Right cardiac atrium (tissue), 5 donors: Measurements from ENCODE around the gene PXDN. TPM values are rescaled to one million over a fixed set of nuclear protein-coding genes. Genes with fewer than 3 reads are reported as not detected.
"Not testable (repeated sequence)": the region's sequence is repeated elsewhere in the genome, so short reads cannot be mapped to it uniquely, and the experiment has no call there.

Experiments used
- ATAC-seq, 2 donors: fragments of 200-7000 bp; cut with Tn5 transposase; one replicate each; pipeline versions ENCODE4 v1.8.0 to v1.9.1; 2020; ENCODE audit warnings: moderate library complexity in 2 of 2, mild to moderate bottlenecking in 1 of 2
- DNase-seq, 3 donors: peaks; one replicate each; pipeline ENCODE4 v3.0.0-alpha.2; 2020
- H3K27ac ChIP-seq: one replicate; pipeline ENCODE4 v1.5.1; 2013; ENCODE audit warnings: mild to moderate bottlenecking, low read length, control low read depth, moderate library complexity
- H3K27me3 ChIP-seq: one replicate; pipeline ENCODE4 v1.6.1; 2013; ENCODE audit not compliant: control insufficient read depth, insufficient read depth
- H3K4me1 ChIP-seq: one replicate; pipeline ENCODE4 v1.6.1; 2013; ENCODE audit warnings: low read length; ENCODE audit not compliant: control insufficient read depth, insufficient read depth
- H3K4me3 ChIP-seq: one replicate; pipeline ENCODE4 v1.5.1; 2013; ENCODE audit warnings: low read length, control low read depth
- H3K9me3 ChIP-seq: one replicate; pipeline ENCODE4 v1.6.1; 2013; ENCODE audit warnings: low read length; ENCODE audit not compliant: control insufficient read depth
- WGBS: extraction: QIAGEN DNeasy Blood & Tissue Kit; methylation state at CpG from one replicate; pipeline ENCODE4 v1.1.7; 2013; 5-methylcytosine and 5-hydroxymethylcytosine counted together
- intact Hi-C, 4 donors: fragments of 100-400 bp; cut with DNase I; formaldehyde crosslinking; loops; one replicate each; pipeline versions ENCODE4 v1.11.0 to v1.14.0; 2022 to 2023
- polyA plus RNA-seq: library from polyadenylated mRNA; stranded (reverse); fragments of 200-250 nt; gene quantifications from one replicate; pipeline ENCODE4 v1.2.3, GENCODE V29; 2013
- total RNA-seq, 4 donors: library from RNA; stranded (reverse); fragmentation: NEBNext Ultra II Directional; extraction: Animal tissue kit (Norgen Biotek cat#: 25700); gene quantifications; one replicate each; pipeline ENCODE4 v1.2.1, GENCODE V29; 2021
- donor health status: healthy with polysubstance abuse.
- donor health status: DM: no; HTN: yes; CAD: no.
- donor health status: DM: no; HTN: no; CAD: no.
- donor health status: DM: no; HTN: yes; CAD: no; lungs with severe emphysema.
- donor health status: DM: yes; HTN: yes; CAD: no.

Gene PXDN
- total and polyA plus RNA-seq, 5 donors, result 7.6 to 40.7 (median 18.7) TPM

GRCh38 chr2:1627628-1628381 is 116.5 kb downstream of the PXDN start:
- Histone ChIP-seq H3K4me3 (no peak overlapping the region), H3K9me3 (no peaks in the 10 kb centered on the region), H3K4me1 (no peaks in the 10 kb centered on the region), H3K27me3 (no peaks in the 10 kb centered on the region), H3K27ac (no peak overlapping the region)
- intact Hi-C loops, result no loop called here
- no peak for DNase-seq
- no peak for ATAC-seq
- WGBS, result 85% methylated on average over 9 of the region's 9 CpGs

GRCh38 chr2:1626271-1626681 is 118.0 kb downstream of the PXDN start:
- Histone ChIP-seq H3K27ac (no peak overlapping the region), H3K4me1 (no peaks in the 10 kb centered on the region), H3K27me3 (no peaks in the 10 kb centered on the region), H3K4me3 (no peak overlapping the region), H3K9me3 (no peaks in the 10 kb centered on the region)
- intact Hi-C loops, result no loop called here
- no peak for ATAC-seq
- DNase-seq, result no peak
- 70% methylated on average over 8 of the region's 8 CpGs for WGBS

- no peaks in the 10 kb centered on the region for H3K27me3 ChIP-seq
- no peak overlapping the region for H3K4me3 ChIP-seq
- 54% methylated on average over 20 of the region's 20 CpGs for WGBS
- no peak overlapping the region for H3K27ac ChIP-seq
- intact Hi-C loops, result no loop called here
- DNase-seq (no peak), ATAC-seq (peak in 1 of 2 donors; percentile 23)
- no peaks in the 10 kb centered on the region for H3K4me1 ChIP-seq
- H3K9me3 ChIP-seq, result no peaks in the 10 kb centered on the region
These were observed 118.9 kb downstream of the PXDN start for GRCh38 chr2:1625281-1626001.

GRCh38 chr2:1623906-1624445 is 120.3 kb downstream of the PXDN start:
- Histone ChIP-seq H3K27me3 (no peaks in the 10 kb centered on the region), H3K4me3 (no peak overlapping the region), H3K9me3 (no peaks in the 10 kb centered on the region), H3K27ac (no peak overlapping the region), H3K4me1 (no peaks in the 10 kb centered on the region)
- ATAC-seq (no peak), DNase-seq (no peak)
- intact Hi-C loops, result no loop called here
- 93% methylated on average over 16 of the region's 16 CpGs for WGBS

GRCh38 chr2:1622521-1623200 is 121.7 kb downstream of the PXDN start:
- ATAC-seq, result no peak
- DNase-seq, result no peak
- 84% methylated on average over 11 of the region's 11 CpGs for WGBS

GRCh38 chr2:1621976-1622375 is 122.3 kb downstream of the PXDN start:
- H3K4me1 ChIP-seq, intact Hi-C loops, DNase-seq, ATAC-seq, H3K9me3 ChIP-seq, H3K4me3 ChIP-seq, H3K27ac ChIP-seq, H3K27me3 ChIP-seq: not testable (repeated sequence)
- 58% methylated on average over 3 of the region's 3 CpGs for WGBS

More at GRCh38 chr2:1622521-1623200, 121.7 kb downstream of the PXDN start:
- Histone ChIP-seq H3K27me3 (no peaks in the 10 kb centered on the region), H3K4me1 (no peaks in the 10 kb centered on the region), H3K9me3 (no peaks in the 10 kb centered on the region), H3K27ac (no peak overlapping the region), H3K4me3 (no peak overlapping the region)
- intact Hi-C loops, result no loop called here

GRCh38 chr2:1621501-1621900 is 122.8 kb downstream of the PXDN start:
- WGBS, result 97% methylated on average over 13 of the region's 13 CpGs
- ATAC-seq, result no peak

GRCh38 chr2:1621041-1621440 is 123.3 kb downstream of the PXDN start:
- no peak for DNase-seq
- H3K27ac ChIP-seq, result no peak overlapping the region
- H3K27me3 ChIP-seq, result no peaks in the 10 kb centered on the region
- no peaks in the 10 kb centered on the region for H3K9me3 ChIP-seq
- no peak for ATAC-seq
- WGBS, result 89% methylated on average over 11 of the region's 11 CpGs
- H3K4me1 ChIP-seq, result no peaks in the 10 kb centered on the region
- no peak overlapping the region for H3K4me3 ChIP-seq
- intact Hi-C loops, result no loop called here

More at GRCh38 chr2:1621501-1621900, 122.8 kb downstream of the PXDN start:
- intact Hi-C loops, result no loop called here
- DNase-seq, result no peak
- Histone ChIP-seq H3K27ac (no peak overlapping the region), H3K4me3 (no peak overlapping the region), H3K9me3 (no peaks in the 10 kb centered on the region), H3K27me3 (no peaks in the 10 kb centered on the region), H3K4me1 (no peaks in the 10 kb centered on the region)

GRCh38 chr2:1620081-1620480 is 124.2 kb downstream of the PXDN start:
- Histone ChIP-seq H3K9me3 (no peaks in the 10 kb centered on the region), H3K27ac (no peak overlapping the region), H3K4me1 (no peaks in the 10 kb centered on the region), H3K27me3 (no peaks in the 10 kb centered on the region), H3K4me3 (no peak overlapping the region)
- ATAC-seq (no peak), DNase-seq (no peak)
- 85% methylated on average over 11 of the region's 11 CpGs for WGBS
- intact Hi-C loops, result no loop called here

- no peaks in the 10 kb centered on the region for H3K4me1 ChIP-seq
- no peaks in the 10 kb centered on the region for H3K9me3 ChIP-seq
- H3K4me3 ChIP-seq, result no peak overlapping the region
- WGBS, result 63% methylated on average over 9 of the region's 10 CpGs
- intact Hi-C loops, result no loop called here
- no peaks in the 10 kb centered on the region for H3K27me3 ChIP-seq
- no peak for ATAC-seq
- no peak overlapping the region for H3K27ac ChIP-seq
- DNase-seq, result no peak
These were observed 124.8 kb downstream of the PXDN start for GRCh38 chr2:1619556-1619955.

- no peaks in the 10 kb centered on the region for H3K9me3 ChIP-seq
- no peak overlapping the region for H3K4me3 ChIP-seq
- intact Hi-C loops, result no loop called here
- ATAC-seq, result no peak
- 50% methylated on average over 1 of the region's 3 CpGs for WGBS
- no peak overlapping the region for H3K27ac ChIP-seq
- no peak for DNase-seq
- no peaks in the 10 kb centered on the region for H3K4me1 ChIP-seq
- no peaks in the 10 kb centered on the region for H3K27me3 ChIP-seq
These were observed 125.3 kb downstream of the PXDN start for GRCh38 chr2:1618974-1619373.
